Cortex of kidney (tissue), 1 donor: ENCODE results near the gene LENG1.

Experiments
- DNase-seq: peaks from one replicate; lab custom pipeline; 2025; lab: John Stamatoyannopoulos, UW

The LENG1 gene

DNA sequence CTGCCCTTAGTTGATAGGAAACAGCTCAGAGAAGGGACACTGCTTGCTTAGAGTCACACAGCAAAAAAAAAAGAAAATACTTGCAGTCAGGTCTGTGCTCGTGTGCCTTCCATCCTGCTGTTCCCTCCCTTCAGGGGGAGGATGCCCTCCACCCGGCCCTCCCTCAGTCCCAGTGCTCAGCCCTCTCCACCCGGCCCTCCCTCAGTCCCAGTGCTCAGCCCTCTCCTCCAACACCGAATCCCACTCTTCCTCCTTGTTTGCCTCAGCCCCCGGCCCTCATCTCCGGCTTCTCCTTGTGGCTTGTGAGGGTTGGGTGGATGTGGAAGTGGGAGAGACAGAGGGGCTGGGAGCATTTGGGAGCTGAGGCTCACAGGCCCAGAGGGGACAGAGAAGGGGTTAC is 49.9 kb downstream of the LENG1 start:
- DNase-seq, result no peak

DNA sequence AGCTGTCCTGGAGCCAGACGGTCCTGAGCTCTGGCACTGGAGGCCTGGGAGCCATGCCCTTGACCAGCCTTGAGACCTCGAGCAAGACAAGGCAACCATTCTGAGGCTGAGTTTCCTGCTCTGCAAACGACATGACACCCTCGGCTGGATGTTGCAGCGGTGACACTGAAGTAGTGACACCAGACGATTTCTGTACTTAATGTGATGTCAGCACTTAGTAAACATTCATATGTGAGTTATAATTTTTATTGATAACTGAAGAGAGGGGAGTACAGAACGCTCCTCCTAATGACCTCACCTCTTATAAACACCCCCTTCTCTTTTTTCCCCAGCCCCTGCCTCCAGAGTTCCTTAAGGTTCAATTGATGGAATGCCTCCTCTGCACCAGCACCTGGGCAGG is 51.0 kb downstream of the LENG1 start:
- no peak for DNase-seq

DNA sequence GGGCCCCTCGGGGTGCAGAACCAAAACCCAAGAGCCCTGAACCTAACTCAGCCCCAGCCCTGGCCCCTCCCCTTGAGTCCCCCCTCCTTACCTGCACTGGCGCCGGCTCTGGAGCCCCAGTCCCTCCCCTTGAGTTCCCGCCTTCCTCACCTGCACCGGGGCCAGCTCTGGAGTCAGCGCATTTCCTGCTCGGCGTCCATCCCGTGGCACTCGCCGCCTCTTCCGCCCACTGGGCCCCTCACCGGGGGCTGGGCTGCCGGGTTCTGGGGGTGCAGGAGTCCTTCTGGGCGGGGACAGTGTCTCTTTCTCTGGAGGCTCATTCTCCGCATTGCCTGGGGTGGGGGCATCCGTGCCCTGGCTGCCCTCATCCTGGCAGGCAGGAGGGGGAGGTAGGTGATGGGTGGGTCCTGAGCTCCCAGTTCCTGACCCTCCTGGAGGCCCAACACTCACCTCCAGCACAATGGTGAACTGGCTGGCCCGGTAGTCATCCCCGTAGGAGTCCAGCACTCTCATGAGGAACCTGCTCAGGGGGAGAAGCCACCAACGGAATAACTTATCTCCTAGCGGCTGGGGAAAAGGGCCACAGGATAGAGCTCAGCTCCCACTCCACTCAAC is 51.5 kb downstream of the LENG1 start:
- DNase-seq, result no peak

DNA sequence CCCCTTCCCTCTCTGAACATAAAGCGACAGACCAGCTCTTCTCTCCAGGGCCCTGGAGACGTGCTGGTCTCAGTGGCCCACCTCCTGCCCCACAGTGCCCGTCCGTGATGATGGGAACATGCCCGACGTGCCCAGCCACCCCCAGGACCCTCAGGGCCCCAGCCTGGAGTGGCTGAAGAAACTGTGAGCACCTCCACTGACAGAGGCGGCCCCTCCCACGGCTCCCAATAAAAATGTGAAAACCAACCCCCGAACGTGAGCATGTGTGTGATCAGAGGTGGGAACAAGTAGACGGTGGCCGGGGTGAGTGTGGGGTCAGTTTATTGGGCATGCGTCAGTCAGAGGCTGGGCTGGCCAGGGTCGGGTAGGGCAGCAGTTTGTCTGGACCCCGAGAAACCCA is 52.8 kb downstream of the LENG1 start:
- no peak for DNase-seq

DNA sequence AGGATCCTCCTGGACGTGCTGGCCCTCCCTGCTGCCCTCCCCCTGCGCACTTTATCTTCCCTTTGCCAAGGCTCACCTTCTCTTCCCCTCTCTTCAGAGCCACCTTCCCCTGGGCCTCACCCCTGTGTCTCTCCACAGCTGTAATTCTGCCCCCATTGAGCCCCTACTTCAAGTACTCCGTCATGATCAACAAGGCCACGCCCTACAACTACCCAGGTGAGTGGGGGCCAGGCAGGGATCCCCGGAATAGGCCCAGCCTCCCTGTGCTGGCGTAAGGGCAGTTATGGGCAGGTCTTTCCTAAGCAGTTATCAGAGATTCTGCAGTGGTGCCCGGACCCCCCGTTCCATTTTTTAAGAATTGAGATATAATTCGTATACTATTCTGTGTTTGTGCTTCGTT is 53.7 kb downstream of the LENG1 start:
- DNase-seq, result no peak
